Measurements from ENCODE around the gene FHIT. TPM values are rescaled to one million over a fixed set of nuclear protein-coding genes. Genes with fewer than 3 reads are reported as not detected.

The FHIT gene
- total and polyA plus RNA-seq, 7 donors = 2.4 to 10.2 (median 6.1) TPM

DNA sequence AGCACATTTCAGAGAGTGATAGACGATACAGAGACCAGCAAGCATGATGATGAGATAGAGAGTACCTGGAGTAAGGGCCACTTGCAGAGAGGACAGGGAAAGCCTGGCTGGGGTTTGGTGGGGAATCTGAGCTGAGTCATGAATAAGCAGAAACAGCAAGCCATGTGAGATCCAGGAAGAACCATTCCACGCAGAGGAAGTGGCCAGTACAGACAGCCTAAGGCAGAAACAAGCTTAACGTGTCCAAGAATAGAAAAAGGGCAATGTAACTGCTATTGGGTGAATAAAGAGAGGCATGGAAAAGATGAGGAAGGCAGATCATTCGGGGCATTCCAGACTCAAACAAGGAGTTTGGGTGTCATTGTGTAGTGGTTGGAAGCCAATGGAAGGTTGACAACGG lies 1385.2 kb downstream of the FHIT start:
- Histone ChIP-seq H3K4me3 (no peak overlapping the region), H3K36me3 (no peaks in the 10 kb centered on the region), H3K4me1 (no peaks in the 10 kb centered on the region), H3K9me3 (no peaks in the 10 kb centered on the region), H3K27ac (no peak overlapping the region), H3K27me3 (no peaks in the 10 kb centered on the region)
- WGBS, 2 donors = 80 to 83% methylated on average over 5 of the region's 5 CpGs
- TF ChIP-seq, protein P1, sequence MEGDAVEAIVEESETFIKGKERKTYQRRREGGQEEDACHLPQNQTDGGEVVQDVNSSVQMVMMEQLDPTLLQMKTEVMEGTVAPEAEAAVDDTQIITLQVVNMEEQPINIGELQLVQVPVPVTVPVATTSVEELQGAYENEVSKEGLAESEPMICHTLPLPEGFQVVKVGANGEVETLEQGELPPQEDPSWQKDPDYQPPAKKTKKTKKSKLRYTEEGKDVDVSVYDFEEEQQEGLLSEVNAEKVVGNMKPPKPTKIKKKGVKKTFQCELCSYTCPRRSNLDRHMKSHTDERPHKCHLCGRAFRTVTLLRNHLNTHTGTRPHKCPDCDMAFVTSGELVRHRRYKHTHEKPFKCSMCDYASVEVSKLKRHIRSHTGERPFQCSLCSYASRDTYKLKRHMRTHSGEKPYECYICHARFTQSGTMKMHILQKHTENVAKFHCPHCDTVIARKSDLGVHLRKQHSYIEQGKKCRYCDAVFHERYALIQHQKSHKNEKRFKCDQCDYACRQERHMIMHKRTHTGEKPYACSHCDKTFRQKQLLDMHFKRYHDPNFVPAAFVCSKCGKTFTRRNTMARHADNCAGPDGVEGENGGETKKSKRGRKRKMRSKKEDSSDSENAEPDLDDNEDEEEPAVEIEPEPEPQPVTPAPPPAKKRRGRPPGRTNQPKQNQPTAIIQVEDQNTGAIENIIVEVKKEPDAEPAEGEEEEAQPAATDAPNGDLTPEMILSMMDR (IDR thresholded peaks at IDR 0.05) = no peak
- TF ChIP-seq POLR2AphosphoS5 (IDR thresholded peaks at IDR 0.05) (no peak), POLR2A (IDR thresholded peaks at IDR 0.05) (no peak), EP300 (IDR thresholded peaks at IDR 0.05) (no peak)
- DNase-seq = no peak
- intact Hi-C loops (cut with DNase I) = no loop called here

DNA sequence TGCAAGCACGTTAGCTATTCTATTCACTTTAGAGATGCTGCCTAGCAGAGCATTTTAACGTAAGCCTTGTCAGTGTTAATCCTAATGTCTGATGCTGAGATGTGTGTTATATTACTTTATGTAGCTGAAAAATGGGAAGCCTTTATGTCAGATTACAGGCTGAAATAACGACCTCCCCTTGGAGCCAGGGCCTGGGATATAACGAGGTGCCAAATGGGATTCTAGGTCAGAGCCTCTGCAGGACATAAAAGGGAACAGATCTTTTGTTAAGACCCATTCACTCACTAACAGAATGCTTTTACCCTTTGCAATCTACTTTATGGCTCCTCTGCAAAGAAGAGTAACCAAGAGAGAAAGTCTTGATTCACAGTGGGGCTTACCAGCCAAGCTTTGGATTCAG lies 1385.9 kb downstream of the FHIT start:
- no peak for DNase-seq
- WGBS, 2 donors = 83 to 86% methylated on average over 4 of the region's 4 CpGs
- H3K27me3 ChIP-seq = no peaks in the 10 kb centered on the region
- H3K27ac ChIP-seq = no peak overlapping the region
- no peak for TF ChIP-seq EP300 (IDR thresholded peaks at IDR 0.05)
- TF ChIP-seq POLR2A (IDR thresholded peaks at IDR 0.05) = no peak
- TF ChIP-seq, protein P1 (IDR thresholded peaks at IDR 0.05) = no peak
- TF ChIP-seq POLR2AphosphoS5 (IDR thresholded peaks at IDR 0.05) = no peak
- no peaks in the 10 kb centered on the region for H3K9me3 ChIP-seq
- H3K4me3 ChIP-seq = no peak overlapping the region
- no peaks in the 10 kb centered on the region for H3K4me1 ChIP-seq
- intact Hi-C loops (cut with DNase I) = no loop called here
- H3K36me3 ChIP-seq = no peaks in the 10 kb centered on the region

DNA sequence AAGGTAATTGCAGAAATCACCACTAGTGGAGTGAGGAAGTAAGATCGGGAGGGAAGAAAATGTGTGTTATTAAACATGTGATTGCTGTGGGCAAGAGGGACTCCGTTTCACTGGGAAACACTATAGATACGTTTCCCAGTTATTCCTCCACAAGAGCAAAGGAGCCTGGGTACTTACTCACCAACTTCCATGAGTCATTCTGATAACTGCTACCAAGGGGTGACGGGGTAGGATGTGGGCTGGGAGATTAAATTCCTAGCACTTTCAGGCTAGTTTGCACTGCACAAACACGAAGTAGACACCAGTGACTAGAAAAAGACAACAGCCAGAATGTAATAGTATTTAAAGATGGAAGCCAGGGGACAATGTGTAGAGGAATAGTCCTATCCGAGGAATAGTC lies 1388.6 kb downstream of the FHIT start:
- intact Hi-C loops (cut with DNase I) = no loop called here
- Histone ChIP-seq H3K4me1 (no peaks in the 10 kb centered on the region), H3K4me3 (no peak overlapping the region), H3K36me3 (no peaks in the 10 kb centered on the region), H3K9me3 (no peaks in the 10 kb centered on the region), H3K27ac (no peak overlapping the region), H3K27me3 (no peaks in the 10 kb centered on the region)
- TF ChIP-seq EP300 (IDR thresholded peaks at IDR 0.05) (no peak), POLR2A (IDR thresholded peaks at IDR 0.05) (no peak), POLR2AphosphoS5 (IDR thresholded peaks at IDR 0.05) (no peak)
- WGBS, 2 donors = 88 to 91% methylated on average over 6 of the region's 6 CpGs
- no peak for DNase-seq

DNA sequence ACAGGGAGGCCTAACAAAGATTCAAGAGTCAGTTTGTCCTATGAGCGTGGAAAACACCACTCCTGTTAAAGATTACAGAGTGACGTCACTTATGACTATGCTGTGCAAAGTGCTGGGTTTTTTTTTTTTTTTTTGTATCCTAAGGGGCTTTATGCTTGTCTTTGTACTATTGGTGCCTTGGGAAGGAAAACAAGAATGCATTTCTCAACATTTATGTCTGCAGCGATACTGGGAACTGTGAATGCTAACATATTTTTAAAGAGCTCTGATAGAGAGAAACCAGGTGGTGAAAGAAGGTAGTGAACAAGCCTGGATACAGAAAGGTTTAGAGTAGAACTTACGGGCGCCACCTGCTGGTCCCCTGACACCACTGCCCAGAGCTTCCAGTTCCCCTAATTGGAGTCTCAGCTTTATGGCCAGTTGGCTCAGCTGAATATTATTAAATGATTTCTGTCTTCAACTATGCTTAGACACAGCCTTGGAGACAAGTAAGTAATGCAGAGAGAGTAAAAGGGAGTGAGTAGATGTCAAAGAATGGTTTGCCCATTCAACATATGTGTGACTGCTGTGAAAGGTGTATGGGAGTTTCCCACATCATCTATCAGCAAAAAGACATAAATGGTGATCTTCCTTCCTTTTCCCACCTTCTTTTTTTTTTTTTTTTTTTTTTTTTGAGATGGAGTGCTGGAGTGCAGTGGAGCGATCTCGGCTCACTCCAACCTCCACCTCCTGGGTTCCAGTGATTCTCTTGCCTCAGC lies 1393.5 kb downstream of the FHIT start:
- peak; percentile 83 for DNase-seq
- 30 to 44% methylated on average over 7 of the region's 7 CpGs for WGBS, 2 donors
- intact Hi-C loops (cut with DNase I) = loop anchor here (2.0 to 10.0 kb wide), 3 partner anchors 283 to 1213 kb away; no protein-coding TSS in a partner anchor

DNA sequence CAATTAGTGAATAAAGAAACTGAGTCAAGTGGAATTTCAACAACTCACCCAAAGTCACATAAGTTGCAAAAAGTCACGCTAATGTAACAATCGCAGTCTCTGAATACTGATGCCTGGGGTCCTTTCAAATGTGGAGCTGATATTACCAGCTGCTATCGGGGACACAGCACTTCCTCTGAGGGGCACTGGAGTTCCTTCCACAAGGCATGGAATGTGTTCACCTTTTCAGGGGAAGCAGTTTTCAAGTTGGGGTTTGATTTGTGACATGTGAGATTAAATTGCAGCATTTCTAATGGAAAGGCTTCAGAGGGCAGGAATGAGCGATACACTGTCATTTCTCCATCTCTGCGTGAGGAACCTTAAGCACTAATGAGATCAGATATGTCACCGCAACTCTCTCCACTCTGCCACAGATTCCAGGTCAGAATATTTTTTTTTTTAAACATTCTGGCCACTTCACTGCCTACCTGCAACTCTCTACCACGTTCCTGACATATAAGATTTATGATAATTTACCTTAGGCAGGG lies 1394.3 kb downstream of the FHIT start:
- intact Hi-C loops (cut with DNase I) = loop anchor here (2.0 to 10.0 kb wide), 3 partner anchors 282 to 1212 kb away; no protein-coding TSS in a partner anchor
- TF ChIP-seq, protein P1 (IDR thresholded peaks at IDR 0.05) = no peak
- no peak for TF ChIP-seq EP300 (IDR thresholded peaks at IDR 0.05)
- TF ChIP-seq POLR2AphosphoS5 (IDR thresholded peaks at IDR 0.05) = no peak
- TF ChIP-seq POLR2A (IDR thresholded peaks at IDR 0.05) = no peak
- no peaks in the 10 kb centered on the region for H3K9me3 ChIP-seq
- H3K36me3 ChIP-seq = no peaks in the 10 kb centered on the region
- no peak for DNase-seq
- H3K27ac ChIP-seq = no peak overlapping the region
- no peaks in the 10 kb centered on the region for H3K27me3 ChIP-seq
- no peaks in the 10 kb centered on the region for H3K4me1 ChIP-seq
- WGBS, 2 donors = 78 to 80% methylated on average over 7 of the region's 7 CpGs
- H3K4me3 ChIP-seq = no peak overlapping the region

More for the DNA sequence above, 1393.5 kb downstream of the FHIT start:
- no peak overlapping the region for H3K4me3 ChIP-seq
- TF ChIP-seq EP300 (IDR thresholded peaks at IDR 0.05) = no peak
- no peak for TF ChIP-seq POLR2AphosphoS5 (IDR thresholded peaks at IDR 0.05)
- TF ChIP-seq POLR2A (IDR thresholded peaks at IDR 0.05) = no peak
- TF ChIP-seq, protein P1 (IDR thresholded peaks at IDR 0.05) = peak; percentile 44 to 86 (median 80)
- H3K27me3 ChIP-seq = no peaks in the 10 kb centered on the region
- H3K9me3 ChIP-seq = no peaks in the 10 kb centered on the region
- no peaks in the 10 kb centered on the region for H3K4me1 ChIP-seq
- H3K27ac ChIP-seq = no peak overlapping the region
- no peaks in the 10 kb centered on the region for H3K36me3 ChIP-seq
